Rectal smooth muscle tissue (tissue), 1 donor: ENCODE measurements around the gene ACVR1.

Experiments used
- H3K27ac ChIP-seq: one replicate; pipeline ENCODE4 v1.7.0; 2013; ENCODE audit warnings: low read depth, low read length, inconsistent platforms
- H3K27me3 ChIP-seq: one replicate; pipeline ENCODE4 v1.7.0; 2013; ENCODE audit warnings: low read length; ENCODE audit not compliant: control insufficient read depth, insufficient read depth
- H3K36me3 ChIP-seq: one replicate; pipeline ENCODE4 v1.7.0; 2013; ENCODE audit warnings: low read length; ENCODE audit not compliant: control insufficient read depth, insufficient read depth
- H3K4me1 ChIP-seq: one replicate; pipeline ENCODE4 v1.7.0; 2013; ENCODE audit warnings: low read length; ENCODE audit not compliant: control insufficient read depth, insufficient read depth
- H3K4me3 ChIP-seq: one replicate; pipeline ENCODE4 v1.7.0; 2013; ENCODE audit warnings: low read length
- H3K9ac ChIP-seq: one replicate; pipeline ENCODE4 v1.7.0; 2013; ENCODE audit warnings: low read length

Gene ACVR1

DNA sequence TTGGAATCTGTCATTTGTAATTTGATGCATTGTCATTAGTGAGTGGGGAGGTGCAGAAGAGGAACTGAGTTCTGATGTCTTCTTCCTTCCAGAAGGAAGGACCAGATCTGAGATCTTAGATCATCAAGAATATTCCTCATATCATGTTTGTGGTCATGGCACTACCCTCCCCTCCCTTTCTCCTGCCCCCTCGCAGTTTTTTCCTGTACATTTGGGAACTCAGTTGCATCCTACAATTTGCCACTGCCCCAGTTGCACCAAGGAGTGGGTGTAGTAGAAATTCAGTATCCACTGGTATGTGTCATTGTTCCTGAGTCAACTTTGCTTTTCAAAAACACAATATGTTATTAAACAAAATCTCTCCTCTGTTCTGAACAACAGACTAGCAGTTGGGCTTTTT, 26.6 kb upstream of the ACVR1 start:
- no peak overlapping the region for H3K4me3 ChIP-seq
- no peaks in the 10 kb centered on the region for H3K36me3 ChIP-seq
- no peak overlapping the region for H3K9ac ChIP-seq
- H3K27ac ChIP-seq: no peak overlapping the region
- no peaks in the 10 kb centered on the region for H3K4me1 ChIP-seq
- no peaks in the 10 kb centered on the region for H3K27me3 ChIP-seq

DNA sequence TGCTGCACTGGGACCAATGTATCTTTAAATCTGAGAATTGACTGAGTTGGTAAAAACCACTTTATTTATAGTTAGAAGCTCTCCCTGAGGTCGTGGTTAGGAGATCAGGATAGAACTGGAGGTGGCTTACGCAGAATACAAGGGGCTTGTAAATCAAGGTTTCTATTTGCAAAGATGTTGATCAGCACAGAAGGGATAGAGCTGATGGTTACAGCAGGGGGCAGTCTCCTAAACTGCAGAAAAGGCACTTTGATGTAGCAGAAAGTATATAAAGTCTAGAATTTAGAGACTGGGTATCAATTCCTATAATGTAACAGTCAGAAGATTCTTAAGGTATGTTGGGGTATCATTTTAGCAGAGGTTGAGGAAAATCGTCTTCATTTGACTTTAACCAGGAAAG, 25.2 kb upstream of the ACVR1 start:
- H3K9ac ChIP-seq: no peak overlapping the region
- no peak overlapping the region for H3K27ac ChIP-seq
- no peaks in the 10 kb centered on the region for H3K27me3 ChIP-seq
- H3K4me1 ChIP-seq: no peaks in the 10 kb centered on the region
- H3K4me3 ChIP-seq: no peak overlapping the region
- H3K36me3 ChIP-seq: no peaks in the 10 kb centered on the region

DNA sequence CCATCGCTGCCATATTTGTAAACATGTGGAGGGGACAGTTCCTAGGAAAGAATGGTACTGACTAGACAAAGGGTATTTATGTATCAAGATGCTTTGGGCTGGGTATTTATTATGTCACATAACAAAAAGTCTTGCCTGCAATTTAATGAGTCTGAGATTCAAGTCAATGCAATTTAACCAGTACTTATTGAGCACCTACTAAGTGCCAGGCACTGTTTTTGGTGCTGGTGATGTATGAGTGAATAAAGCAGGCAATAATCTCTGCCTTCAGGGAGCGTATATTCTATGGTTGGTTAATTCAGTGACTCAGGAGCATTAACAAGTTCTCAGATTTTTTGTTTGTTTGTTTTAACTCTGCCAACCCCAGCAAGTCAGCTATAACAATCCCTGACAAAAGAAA, 24.6 kb upstream of the ACVR1 start:
- no peaks in the 10 kb centered on the region for H3K27me3 ChIP-seq
- H3K4me1 ChIP-seq: no peaks in the 10 kb centered on the region
- H3K27ac ChIP-seq: no peak overlapping the region
- H3K36me3 ChIP-seq: no peaks in the 10 kb centered on the region
- no peak overlapping the region for H3K9ac ChIP-seq
- no peak overlapping the region for H3K4me3 ChIP-seq

DNA sequence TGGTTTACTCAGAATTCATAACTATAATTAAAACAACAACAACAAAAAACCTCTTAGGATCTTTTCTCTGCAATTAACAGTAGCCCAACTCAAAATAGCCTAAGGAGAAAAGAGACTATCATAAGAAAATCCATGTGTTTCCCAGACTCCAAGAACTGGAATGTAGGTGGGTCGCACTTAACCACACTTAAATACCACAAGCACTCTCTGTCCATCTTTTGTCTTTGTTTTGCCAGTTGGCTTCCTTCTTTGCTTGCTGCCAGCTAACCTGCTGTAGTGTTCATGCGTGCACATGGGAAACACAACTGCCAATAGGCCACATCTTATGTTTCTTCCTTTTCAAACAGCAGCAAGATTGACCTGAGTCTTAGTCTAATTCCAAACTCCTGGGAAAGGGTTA, 24.1 kb upstream of the ACVR1 start:
- Histone ChIP-seq H3K36me3 (no peaks in the 10 kb centered on the region), H3K27ac (no peak overlapping the region), H3K27me3 (no peaks in the 10 kb centered on the region), H3K4me3 (no peak overlapping the region), H3K4me1 (no peaks in the 10 kb centered on the region), H3K9ac (no peak overlapping the region)

DNA sequence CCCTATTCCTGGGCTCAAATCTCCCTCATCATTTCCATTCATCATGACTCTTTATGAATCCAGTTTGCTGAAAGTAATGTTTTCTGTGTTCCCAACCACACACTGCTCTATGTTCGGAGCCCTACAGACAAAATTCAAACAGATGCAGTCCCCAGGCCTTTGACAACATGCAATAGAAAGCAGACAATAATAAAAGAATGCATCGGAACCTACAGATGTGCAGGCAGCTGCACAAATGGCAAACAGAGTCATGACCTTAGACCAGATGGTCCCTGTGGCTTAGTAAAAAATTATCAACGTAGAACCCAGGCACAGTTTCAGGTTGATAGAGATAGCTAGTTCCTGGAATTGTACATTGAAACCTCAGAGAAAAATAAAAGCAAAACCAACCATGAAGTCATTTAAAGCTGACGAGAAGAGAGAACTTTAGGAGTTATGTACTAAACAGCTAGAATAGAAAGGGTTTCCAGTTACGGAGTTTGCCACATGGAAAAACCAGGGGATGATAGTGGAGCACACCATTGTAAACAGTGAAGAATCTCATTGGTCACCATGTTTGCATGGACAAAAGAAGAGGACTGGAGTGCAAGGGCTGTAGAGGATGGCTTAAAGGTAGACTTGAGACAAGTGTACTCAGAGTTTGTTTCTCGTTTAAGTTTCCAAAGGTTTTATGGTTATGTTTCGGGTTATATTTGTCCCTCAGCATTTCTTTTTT, 23.2 kb upstream of the ACVR1 start:
- no peak overlapping the region for H3K27ac ChIP-seq
- no peak overlapping the region for H3K4me3 ChIP-seq
- no peak overlapping the region for H3K9ac ChIP-seq
- H3K4me1 ChIP-seq: no peaks in the 10 kb centered on the region
- no peaks in the 10 kb centered on the region for H3K36me3 ChIP-seq
- H3K27me3 ChIP-seq: no peaks in the 10 kb centered on the region

DNA sequence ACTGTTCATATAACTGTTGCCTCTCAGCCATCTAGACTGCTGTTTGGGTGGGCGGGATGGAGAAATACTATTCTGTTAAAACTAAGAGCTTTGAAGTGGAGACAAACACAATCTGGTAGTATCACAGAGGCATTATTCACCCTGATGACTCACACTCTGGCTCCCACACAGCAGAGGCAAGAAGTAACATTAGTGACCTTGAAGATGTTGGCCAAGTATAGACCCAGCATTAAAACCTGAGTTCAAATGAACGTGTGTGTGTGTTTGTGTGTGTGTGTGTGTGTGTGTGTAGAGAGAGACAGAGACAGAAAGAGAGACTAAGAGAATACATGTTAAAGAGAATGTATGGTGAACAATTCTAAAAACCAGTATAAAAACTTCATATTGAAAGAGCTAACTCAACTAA, 22.5 kb upstream of the ACVR1 start:
- no peak overlapping the region for H3K27ac ChIP-seq
- no peaks in the 10 kb centered on the region for H3K4me1 ChIP-seq

DNA sequence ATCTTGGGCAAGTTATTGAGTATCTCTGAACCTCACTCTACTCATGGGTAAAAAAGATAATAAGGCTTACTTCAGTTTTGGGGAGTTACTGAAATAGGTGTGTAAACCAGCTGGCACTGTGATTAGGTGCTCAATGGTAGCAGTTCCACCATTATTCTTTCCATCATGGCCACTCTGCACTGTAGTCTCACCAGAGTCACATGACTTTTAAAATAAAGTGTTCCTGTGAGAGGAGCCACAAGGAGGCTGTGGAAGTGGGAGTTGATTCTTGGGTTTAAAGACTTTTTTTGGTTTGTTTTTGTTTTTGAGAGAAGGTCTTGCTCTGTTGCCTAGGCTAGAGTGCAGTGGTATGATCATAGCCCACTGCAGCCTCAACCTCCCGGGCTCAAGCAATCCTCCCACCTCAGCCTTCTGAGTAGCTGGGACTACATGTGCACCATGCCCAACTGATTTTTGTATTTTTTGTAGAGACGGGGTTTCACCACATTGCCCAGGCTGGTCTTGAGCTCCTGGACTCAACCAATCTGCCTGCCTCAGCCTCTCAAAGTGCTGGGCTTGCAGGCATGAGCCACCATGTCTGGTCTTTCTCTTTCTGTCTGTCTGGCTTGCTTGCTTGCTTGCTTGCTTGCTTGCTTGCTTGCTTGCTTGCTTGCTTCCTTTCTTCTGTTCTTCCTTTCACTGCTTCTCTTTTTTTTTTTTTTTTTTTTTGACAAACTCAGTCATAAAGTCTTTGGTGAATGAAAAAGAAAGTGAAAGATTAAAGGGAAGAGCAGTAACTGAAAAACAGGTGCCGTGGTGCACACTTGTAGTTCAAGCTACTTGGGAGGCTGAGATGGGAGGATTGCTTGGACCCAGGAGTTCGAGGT, 21.2 kb upstream of the ACVR1 start:
- H3K9ac ChIP-seq: no peak overlapping the region
- H3K27ac ChIP-seq: no peak overlapping the region
- no peaks in the 10 kb centered on the region for H3K36me3 ChIP-seq
- no peaks in the 10 kb centered on the region for H3K4me1 ChIP-seq
- H3K27me3 ChIP-seq: no peaks in the 10 kb centered on the region
- no peak overlapping the region for H3K4me3 ChIP-seq

More for the DNA sequence above, 22.5 kb upstream of the ACVR1 start:
- H3K36me3 ChIP-seq: no peaks in the 10 kb centered on the region
- H3K9ac ChIP-seq: no peak overlapping the region
- H3K4me3 ChIP-seq: no peak overlapping the region
- H3K27me3 ChIP-seq: no peaks in the 10 kb centered on the region

DNA sequence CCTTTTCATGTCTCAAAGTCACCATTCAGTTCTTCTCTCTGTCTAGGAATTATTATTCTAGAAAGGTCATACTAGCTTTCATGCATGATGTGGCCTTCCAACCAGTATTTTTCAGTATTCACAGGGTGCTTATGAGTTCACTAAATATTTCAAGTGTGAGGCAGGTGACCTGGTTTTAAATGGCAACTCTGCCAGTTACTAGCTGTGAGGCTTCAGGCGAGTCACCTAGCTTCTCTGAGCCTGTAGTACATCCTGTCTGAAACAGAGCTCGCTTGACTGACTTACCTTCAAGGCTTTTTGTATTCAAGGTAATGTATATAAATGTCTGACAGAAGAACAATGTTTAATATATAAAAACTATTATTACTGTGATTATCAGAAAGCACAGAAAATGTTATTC, 19.4 kb upstream of the ACVR1 start:
- no peak overlapping the region for H3K4me3 ChIP-seq
- H3K36me3 ChIP-seq: no peaks in the 10 kb centered on the region
- no peak overlapping the region for H3K27ac ChIP-seq
- no peaks in the 10 kb centered on the region for H3K27me3 ChIP-seq
- no peaks in the 10 kb centered on the region for H3K4me1 ChIP-seq
- no peak overlapping the region for H3K9ac ChIP-seq

DNA sequence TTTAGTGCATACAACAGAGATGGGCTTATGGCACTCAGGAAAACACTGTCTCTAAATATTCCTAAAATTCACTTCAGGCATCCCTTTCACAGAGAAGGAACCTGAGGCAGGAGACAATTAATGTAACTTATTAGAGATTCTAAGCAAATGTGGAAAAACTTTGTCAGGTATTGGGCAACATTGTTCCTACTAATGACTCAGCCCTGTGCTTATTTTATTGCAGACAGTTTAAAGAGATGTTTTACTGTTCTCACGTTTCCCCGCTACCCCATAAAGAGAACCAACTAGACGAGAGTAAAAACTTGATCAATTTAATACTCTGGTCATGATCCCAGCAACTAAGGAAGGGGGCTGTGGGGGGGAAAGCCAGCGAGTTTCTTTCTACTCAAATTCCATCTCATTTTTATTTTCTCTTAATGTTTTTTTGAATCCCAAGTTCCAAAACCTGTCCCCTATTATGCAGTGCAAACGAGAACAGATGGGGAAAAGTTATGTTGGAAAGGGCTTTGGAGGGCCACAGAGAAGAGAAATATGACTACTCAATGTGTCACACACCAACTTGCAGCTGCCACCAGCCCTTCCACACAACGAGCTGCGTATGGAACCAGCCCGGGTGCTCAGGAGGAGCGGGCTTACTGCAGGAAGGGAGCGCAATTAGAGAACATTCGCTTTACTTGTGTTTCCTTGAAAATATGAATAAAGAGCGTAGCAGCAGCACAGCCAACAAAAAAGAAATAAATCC, 18.7 kb upstream of the ACVR1 start:
- Histone ChIP-seq H3K36me3 (no peaks in the 10 kb centered on the region), H3K9ac (no peak overlapping the region), H3K27me3 (no peaks in the 10 kb centered on the region), H3K4me3 (no peak overlapping the region), H3K4me1 (no peaks in the 10 kb centered on the region), H3K27ac (no peak overlapping the region)

DNA sequence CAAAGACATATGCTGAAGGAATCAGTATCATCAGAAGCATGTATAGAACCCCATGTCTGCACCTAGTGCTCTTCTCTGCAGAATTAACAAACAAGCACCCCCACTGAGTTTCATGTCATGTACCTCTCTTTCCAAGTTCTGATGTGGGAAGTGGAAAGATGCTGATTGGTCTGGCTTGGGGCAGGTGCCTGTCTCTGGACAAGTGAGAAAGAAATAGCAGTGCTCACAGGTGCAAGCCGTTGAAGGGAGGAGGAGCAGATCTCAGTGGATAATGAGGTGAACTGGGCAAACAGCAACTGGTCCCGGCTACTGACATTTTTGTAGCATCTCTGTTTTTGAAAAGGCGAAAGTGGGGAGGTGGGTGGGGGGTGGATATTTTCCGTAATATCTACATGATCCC, 17.5 kb upstream of the ACVR1 start:
- Histone ChIP-seq H3K4me1 (no peaks in the 10 kb centered on the region), H3K9ac (no peak overlapping the region), H3K27ac (no peak overlapping the region), H3K36me3 (no peaks in the 10 kb centered on the region), H3K4me3 (no peak overlapping the region), H3K27me3 (no peaks in the 10 kb centered on the region)

DNA sequence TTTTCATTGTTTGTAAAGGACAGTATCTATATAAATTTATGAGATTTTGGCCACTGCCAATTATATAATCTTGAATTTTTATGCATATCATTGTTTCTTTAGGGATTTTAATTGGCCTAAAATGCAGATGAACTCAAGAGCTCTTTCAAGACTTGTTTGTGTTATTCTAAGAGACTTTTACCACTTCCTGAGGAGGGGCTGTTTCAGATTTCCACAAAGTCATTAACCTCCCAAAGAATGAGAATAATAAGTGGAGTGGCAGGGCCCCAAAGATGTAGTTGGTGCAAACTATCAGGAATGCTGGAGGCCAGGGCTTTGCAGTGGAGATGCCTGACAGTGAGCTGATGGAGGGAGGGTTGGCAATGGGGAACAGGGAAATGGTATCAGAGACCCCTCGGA, 15.5 kb upstream of the ACVR1 start:
- Histone ChIP-seq H3K27ac (no peak overlapping the region), H3K36me3 (no peaks in the 10 kb centered on the region), H3K27me3 (no peaks in the 10 kb centered on the region), H3K4me3 (no peak overlapping the region), H3K9ac (no peak overlapping the region), H3K4me1 (no peaks in the 10 kb centered on the region)

DNA sequence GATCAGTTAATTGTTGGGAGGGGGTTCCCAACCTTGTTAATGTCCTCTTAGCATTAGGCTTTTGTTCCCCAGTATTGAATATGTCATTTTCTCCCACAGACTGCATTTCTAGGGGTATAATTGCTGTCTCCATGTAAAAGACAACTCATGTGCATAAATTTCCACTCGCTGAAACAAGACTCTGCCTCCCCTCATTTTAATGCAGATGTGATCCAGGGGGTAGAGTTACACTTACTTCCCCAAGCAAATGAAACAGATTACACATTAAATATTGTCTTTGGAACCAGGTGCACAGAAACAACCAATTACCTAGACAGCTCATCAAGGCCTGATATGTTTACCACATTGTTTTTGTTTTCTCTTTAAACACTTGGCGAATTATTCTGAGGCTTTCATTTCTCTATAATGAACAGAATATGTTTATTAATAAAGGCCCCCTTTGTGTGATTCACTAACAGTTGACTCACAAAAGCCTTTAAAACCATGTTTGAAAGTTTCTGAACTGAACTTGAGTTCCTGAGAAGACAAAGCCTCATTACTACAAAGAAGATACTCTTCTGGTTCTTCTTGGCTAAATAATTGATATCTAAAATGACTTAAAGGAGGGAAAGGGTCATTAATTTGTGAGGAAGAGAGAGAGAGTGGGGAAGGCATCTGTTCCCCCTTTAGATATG, 15.0 kb upstream of the ACVR1 start:
- H3K36me3 ChIP-seq: no peaks in the 10 kb centered on the region
- H3K4me3 ChIP-seq: no peak overlapping the region
- no peaks in the 10 kb centered on the region for H3K27me3 ChIP-seq
- H3K4me1 ChIP-seq: no peaks in the 10 kb centered on the region
- H3K9ac ChIP-seq: no peak overlapping the region
- H3K27ac ChIP-seq: no peak overlapping the region
